ENCODE data around the gene PZP. TPM values are rescaled to one million over a fixed set of nuclear protein-coding genes. Genes with fewer than 3 reads are reported as not detected.

The PZP gene
- total and polyA plus RNA-seq, 2 of the 13 experiments (the other 11 are each of a cell fraction or from before 2014, with no cell fraction given): 0.07 to 0.89 TPM

GRCh38 chr12:9252256-9252655 lies 44.1 kb upstream of the PZP start (continued):
- TF ChIP-seq TCF7 (IDR thresholded peaks at IDR 0.05; ENCODE audit: low read depth): peak; percentile 60
- TF ChIP-seq JDP2 (CRISPR knock-in tag; IDR thresholded peaks at IDR 0.05; ENCODE audit: borderline replicate concordance): no peak
- no peak for TF ChIP-seq HNF1B (CRISPR knock-in tag; IDR thresholded peaks at IDR 0.05)
- no peak for TF ChIP-seq SNAI1 (CRISPR knock-in tag; IDR thresholded peaks at IDR 0.05; ENCODE audit: borderline replicate concordance)
- no peak for TF ChIP-seq ZNF143 (CRISPR knock-in tag; IDR thresholded peaks at IDR 0.05)
- TF ChIP-seq PAX8 (CRISPR knock-in tag; IDR thresholded peaks at IDR 0.05; ENCODE audit: borderline replicate concordance): no peak
- TF ChIP-seq MIXL1 (CRISPR knock-in tag; IDR thresholded peaks at IDR 0.05): peak; percentile 75; the same call in 1 of the 2 replicates
- no peak for TF ChIP-seq SMC3 (IDR thresholded peaks at IDR 0.05; ENCODE audit: low read length)
- TF ChIP-seq RBM22 (optimal IDR thresholded peaks at IDR 0.05; ENCODE audit: low read length): no peak
- TF ChIP-seq NPAS2 (CRISPR knock-in tag; IDR thresholded peaks at IDR 0.05; ENCODE audit: borderline replicate concordance): no peak
- no peak for TF ChIP-seq SMARCE1 (IDR thresholded peaks at IDR 0.05; ENCODE audit: borderline replicate concordance)
- TF ChIP-seq DZIP1 (CRISPR knock-in tag; IDR thresholded peaks at IDR 0.05): no peak
- no peak for TF ChIP-seq ZNF101 (CRISPR knock-in tag; IDR thresholded peaks at IDR 0.05; ENCODE audit: borderline replicate concordance, low read depth)
- no peak for TF ChIP-seq ZNF770 (CRISPR knock-in tag; IDR thresholded peaks at IDR 0.05)
- TF ChIP-seq STAT6 (CRISPR knock-in tag; IDR thresholded peaks at IDR 0.05; ENCODE audit: borderline replicate concordance): no peak
- TF ChIP-seq ZNF510 (CRISPR knock-in tag; IDR thresholded peaks at IDR 0.05; ENCODE audit: low read depth): no peak
- TF ChIP-seq NKX3-1 (CRISPR knock-in tag; IDR thresholded peaks at IDR 0.05): no peak
- TF ChIP-seq ELF4 (CRISPR knock-in tag; IDR thresholded peaks at IDR 0.05; ENCODE audit: borderline replicate concordance): no peak
